Prostate gland (tissue), 2 donors: Measurements from ENCODE around the gene RAB11FIP5. TPM values are rescaled to one million over a fixed set of nuclear protein-coding genes. Genes with fewer than 3 reads are reported as not detected.

Experiments used
- DNase-seq: peaks from one replicate; pipeline ENCODE4 v3.0.0-alpha.2; 2019; ENCODE audit warnings: low spot score
- H3K27ac ChIP-seq, 2 donors: fragments of 200-600 bp; sonication (generic); 2 replicates each; pipeline ENCODE4 v1.5.1; 2017 to 2019
- H3K27me3 ChIP-seq: fragments of 200-600 bp; sonication (generic); replicated peaks from 2 replicates; pipeline ENCODE4 v1.5.1; 2019; ENCODE audit not compliant: insufficient read depth
- H3K36me3 ChIP-seq, 2 donors: fragments of 200-600 bp; sonication (generic); 1 replicate in 1 of 2; 2 replicates in 1 of 2; pipeline versions ENCODE4 v1.5.1 to v1.8.1; 2017 to 2019
- H3K4me1 ChIP-seq: fragments of 200-600 bp; sonication (generic); replicated peaks from 2 replicates; pipeline ENCODE4 v1.5.1; 2019
- H3K4me3 ChIP-seq, 2 donors: fragments of 200-600 bp; sonication (generic); 2 replicates each; pipeline ENCODE4 v1.5.1; 2017 to 2019
- H3K9me3 ChIP-seq: fragments of 200-600 bp; sonication (generic); 2 replicates; pipeline ENCODE4 v1.5.1; 2017
- POLR2A ChIP-seq: fragments of 450-650 bp; IDR thresholded peaks from one replicate; pipeline ENCODE4 v1.6.1; 2016; ENCODE audit warnings: antibody characterized with exemption, mild to moderate bottlenecking
- POLR2AphosphoS5 ChIP-seq: sonication (generic); formaldehyde crosslinking; IDR thresholded peaks from one replicate; pipeline ENCODE4 v1.6.1; 2017; ENCODE audit warnings: antibody characterized with exemption
- WGBS: methylation state at CpG from one replicate; pipeline ENCODE4 v1.1.5; 2018; 5-methylcytosine and 5-hydroxymethylcytosine counted together
- intact Hi-C: fragments of 100-400 bp; cut with DNase I; formaldehyde crosslinking; loops from one replicate; pipeline ENCODE4 v1.14.2; 2022
- total RNA-seq, 2 donors: library from RNA; depleted of rRNA; stranded (reverse); fragments of >200 nt; gene quantifications; one replicate each; pipeline ENCODE4 v1.1.0, GENCODE V29; 2016
- TF ChIP-seq, protein P1 (sequence below), 4 experiments: fragments of 200-600 bp in 2 of 4; fragments of 450-650 bp in 2 of 4; sonication (generic) in 2 of 4; IDR thresholded peaks; 1 replicate in 3 of 4; 2 replicates in 1 of 4; pipeline ENCODE4 v1.5.1; 2016 to 2019; ENCODE audit warnings: antibody characterized with exemption in 4 of 4, mild to moderate bottlenecking in 2 of 4, moderate library complexity in 2 of 4

The RAB11FIP5 gene, protein sequence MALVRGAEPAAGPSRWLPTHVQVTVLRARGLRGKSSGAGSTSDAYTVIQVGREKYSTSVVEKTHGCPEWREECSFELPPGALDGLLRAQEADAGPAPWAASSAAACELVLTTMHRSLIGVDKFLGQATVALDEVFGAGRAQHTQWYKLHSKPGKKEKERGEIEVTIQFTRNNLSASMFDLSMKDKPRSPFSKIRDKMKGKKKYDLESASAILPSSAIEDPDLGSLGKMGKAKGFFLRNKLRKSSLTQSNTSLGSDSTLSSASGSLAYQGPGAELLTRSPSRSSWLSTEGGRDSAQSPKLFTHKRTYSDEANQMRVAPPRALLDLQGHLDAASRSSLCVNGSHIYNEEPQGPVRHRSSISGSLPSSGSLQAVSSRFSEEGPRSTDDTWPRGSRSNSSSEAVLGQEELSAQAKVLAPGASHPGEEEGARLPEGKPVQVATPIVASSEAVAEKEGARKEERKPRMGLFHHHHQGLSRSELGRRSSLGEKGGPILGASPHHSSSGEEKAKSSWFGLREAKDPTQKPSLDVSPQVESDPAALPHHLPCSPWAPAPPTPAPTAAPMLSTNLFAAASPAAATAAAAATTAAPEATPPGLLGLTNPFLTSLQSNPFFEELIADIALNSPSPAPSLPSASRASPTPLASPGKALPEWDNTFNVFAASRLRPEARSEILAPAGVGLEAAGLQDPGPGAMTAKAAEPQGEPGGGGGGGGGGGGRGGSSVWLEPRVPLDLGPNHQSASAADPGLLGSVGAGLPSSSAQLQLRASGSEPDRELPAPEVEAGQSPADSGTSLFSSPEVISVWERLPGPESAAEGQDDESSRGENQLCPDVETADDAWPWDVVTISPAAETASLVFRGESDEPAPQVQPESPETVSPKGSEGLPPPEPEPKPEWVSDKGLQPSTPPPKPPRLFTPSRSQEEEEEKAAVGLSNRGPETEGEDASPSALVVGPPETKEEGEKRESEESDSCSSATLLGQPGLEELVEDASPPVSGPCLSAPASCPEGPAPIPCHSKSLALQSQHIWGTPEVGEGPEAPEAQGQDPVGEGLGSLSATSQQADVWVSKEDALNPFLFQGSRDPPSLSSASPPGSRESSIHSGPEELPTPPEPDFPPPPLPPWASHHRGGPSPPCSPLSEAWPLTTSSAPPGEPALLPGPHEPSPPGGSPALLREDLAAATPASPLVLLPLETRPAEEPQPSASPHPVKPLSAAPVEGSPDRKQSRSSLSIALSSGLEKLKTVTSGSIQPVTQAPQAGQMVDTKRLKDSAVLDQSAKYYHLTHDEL (N-terminal part only)
- total RNA-seq, result 10 to 100 TPM; 24.1 to 47.7 TPM

DNA sequence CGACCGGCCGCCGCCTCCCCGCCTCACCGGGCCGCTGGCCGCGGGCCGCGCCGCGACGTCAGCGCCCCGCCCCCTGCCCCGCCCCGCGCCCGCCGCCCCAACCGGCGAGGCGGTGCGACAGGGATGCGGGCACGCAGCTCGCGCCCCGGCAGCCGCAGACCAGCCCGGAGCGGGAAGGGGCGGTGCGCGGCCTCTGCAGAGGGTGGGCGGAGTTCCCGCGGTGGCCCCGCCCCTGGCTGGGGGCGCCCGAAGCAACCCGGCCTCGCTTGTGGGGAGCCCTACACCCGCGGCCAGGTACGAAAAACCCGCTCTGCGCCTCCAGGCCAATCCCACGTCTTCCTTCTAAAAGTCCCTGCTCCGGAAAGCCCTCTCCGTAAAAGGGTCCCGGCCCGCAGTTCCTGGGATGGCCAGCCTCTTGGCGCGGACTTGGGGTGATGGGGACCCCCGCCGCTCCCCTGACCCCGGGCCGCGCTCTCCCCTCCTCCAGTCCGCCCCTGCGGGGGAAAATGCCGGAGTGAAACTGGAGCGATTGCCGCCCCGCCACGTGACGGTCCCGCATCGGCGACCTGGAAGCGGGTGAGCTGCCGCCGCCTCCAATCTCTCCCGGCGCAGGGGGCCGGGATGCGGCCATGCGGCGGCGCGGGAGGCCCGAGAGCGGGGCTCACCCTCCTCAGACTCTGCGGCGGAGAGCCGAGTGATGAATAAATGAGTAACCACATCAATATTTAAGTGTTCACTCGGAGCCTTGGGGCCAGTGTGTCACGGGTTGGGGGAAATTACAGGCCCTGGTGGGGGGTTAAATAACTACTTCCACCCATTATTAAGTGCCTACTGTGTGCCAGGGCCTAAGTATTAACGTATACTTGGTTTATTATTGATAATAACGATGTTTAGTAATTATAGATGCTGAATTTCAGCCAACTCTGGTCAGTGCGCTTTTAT, at the start of gene RAB11FIP5:
Gene RAB11FIP5, minus strand, starts transcription at position 36 of the 942 bp plus-strand sequence. CDS start 171 bp downstream, outside the sequence.
- H3K9me3 ChIP-seq, result no peaks in the 10 kb centered on the region
- DNase-seq, result peak; percentile 74
- no peaks in the 10 kb centered on the region for H3K27me3 ChIP-seq
- TF ChIP-seq, protein P1, sequence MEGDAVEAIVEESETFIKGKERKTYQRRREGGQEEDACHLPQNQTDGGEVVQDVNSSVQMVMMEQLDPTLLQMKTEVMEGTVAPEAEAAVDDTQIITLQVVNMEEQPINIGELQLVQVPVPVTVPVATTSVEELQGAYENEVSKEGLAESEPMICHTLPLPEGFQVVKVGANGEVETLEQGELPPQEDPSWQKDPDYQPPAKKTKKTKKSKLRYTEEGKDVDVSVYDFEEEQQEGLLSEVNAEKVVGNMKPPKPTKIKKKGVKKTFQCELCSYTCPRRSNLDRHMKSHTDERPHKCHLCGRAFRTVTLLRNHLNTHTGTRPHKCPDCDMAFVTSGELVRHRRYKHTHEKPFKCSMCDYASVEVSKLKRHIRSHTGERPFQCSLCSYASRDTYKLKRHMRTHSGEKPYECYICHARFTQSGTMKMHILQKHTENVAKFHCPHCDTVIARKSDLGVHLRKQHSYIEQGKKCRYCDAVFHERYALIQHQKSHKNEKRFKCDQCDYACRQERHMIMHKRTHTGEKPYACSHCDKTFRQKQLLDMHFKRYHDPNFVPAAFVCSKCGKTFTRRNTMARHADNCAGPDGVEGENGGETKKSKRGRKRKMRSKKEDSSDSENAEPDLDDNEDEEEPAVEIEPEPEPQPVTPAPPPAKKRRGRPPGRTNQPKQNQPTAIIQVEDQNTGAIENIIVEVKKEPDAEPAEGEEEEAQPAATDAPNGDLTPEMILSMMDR (IDR thresholded peaks at IDR 0.05), result peak in 3 of 4 experiments; percentile 4 to 20 (median 17)
- TF ChIP-seq POLR2AphosphoS5 (peak; percentile 11), POLR2A (peak; percentile 21)
- H3K4me3 ChIP-seq, result peak within 1 kb of the TSS; percentile 80
- H3K27ac ChIP-seq, result peak within 1 kb of the TSS; percentile 81 to 90
- intact Hi-C loops, result loop anchor here (2.0 kb wide), 1 partner anchor 42 kb away; the partner anchor contains the start of gene SFXN5
- H3K36me3 ChIP-seq, result no peaks in the 10 kb centered on the region
- 1% methylated on average over 75 of the region's 93 CpGs for WGBS
- H3K4me1 ChIP-seq, result peaks cover 10% of the 10 kb centered on the region

DNA sequence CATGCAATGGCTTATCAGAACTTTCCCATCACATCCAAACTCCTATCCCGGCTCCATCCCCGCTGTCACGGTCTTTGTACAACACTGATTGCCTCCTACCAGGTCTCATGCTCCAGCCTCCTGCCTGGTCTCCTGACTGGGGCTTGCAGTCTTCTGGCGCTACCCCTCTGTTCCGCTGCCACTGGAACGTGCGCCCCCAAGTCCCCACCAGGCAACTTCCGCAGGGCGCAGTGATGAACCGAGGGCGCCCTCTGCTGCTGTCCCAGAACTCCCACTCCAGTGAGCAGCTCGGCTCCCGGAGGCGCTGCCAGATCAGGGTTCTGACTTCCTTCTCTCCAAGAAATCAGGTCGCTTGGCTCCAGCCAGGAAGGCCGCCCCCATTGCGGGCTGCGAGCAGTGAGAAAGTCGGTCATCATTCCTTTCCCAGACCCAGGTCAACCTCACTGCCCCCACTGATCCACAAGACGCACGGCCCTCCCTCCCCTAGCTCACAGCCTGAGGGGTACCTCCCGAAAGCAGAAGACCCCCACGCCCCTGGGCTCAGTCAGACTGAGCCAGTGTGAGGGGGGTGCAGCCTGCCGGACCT, 43.9 kb upstream of the RAB11FIP5 start:
- Histone ChIP-seq H3K4me3 (no peak overlapping the region), H3K27me3 (no peaks in the 10 kb centered on the region), H3K9me3 (no peaks in the 10 kb centered on the region), H3K4me1 (no peaks in the 10 kb centered on the region), H3K27ac (no peak overlapping the region), H3K36me3 (no peaks in the 10 kb centered on the region)
- WGBS, result 14% methylated on average over 24 of the region's 24 CpGs
- intact Hi-C loops, result loop anchor here (2.0 kb wide), 1 partner anchor 70 kb away; no protein-coding TSS in a partner anchor
- DNase-seq, result no peak
- no peak for TF ChIP-seq POLR2AphosphoS5
- TF ChIP-seq, protein P1 (IDR thresholded peaks at IDR 0.05), result peak in 3 of 4 experiments; percentile 50 to 66 (median 61)
- TF ChIP-seq POLR2A, result no peak

DNA sequence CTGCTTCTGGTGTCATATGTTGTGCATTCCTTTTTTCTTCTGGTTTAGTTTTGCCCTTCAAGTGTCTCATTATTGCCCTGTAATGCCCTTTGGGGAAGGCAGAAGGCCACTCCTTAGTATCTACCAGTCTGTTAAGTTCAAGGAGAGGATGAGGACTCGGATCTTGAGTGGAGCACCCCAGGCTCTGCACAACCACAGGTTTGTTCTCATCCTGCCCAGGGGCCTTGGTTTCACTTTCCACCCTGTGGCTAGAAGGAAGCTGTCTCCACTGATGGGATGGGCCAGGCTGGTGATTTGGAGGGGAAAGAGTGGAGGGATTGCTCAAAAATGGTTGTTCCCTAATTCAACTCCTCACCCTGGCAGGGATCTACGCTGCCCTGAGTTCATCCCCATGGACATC, 30.2 kb upstream of the RAB11FIP5 start:
- no peaks in the 10 kb centered on the region for H3K4me1 ChIP-seq
- no peaks in the 10 kb centered on the region for H3K9me3 ChIP-seq
- no peaks in the 10 kb centered on the region for H3K27me3 ChIP-seq
- no peak overlapping the region for H3K27ac ChIP-seq
- no peak overlapping the region for H3K4me3 ChIP-seq
- no peaks in the 10 kb centered on the region for H3K36me3 ChIP-seq
- no peak for DNase-seq
- intact Hi-C loops, result no loop called here
- 87% methylated on average over 2 of the region's 2 CpGs for WGBS
- TF ChIP-seq POLR2A (no peak), POLR2AphosphoS5 (no peak)
- TF ChIP-seq, protein P1 (IDR thresholded peaks at IDR 0.05), result no peak
